ENCODE results near the gene HOXD10. TPM values are rescaled to one million over a fixed set of nuclear protein-coding genes. Genes with fewer than 3 reads are reported as not detected.

The HOXD10 gene
- total RNA-seq, 1 donor: 58.7 TPM

DNA sequence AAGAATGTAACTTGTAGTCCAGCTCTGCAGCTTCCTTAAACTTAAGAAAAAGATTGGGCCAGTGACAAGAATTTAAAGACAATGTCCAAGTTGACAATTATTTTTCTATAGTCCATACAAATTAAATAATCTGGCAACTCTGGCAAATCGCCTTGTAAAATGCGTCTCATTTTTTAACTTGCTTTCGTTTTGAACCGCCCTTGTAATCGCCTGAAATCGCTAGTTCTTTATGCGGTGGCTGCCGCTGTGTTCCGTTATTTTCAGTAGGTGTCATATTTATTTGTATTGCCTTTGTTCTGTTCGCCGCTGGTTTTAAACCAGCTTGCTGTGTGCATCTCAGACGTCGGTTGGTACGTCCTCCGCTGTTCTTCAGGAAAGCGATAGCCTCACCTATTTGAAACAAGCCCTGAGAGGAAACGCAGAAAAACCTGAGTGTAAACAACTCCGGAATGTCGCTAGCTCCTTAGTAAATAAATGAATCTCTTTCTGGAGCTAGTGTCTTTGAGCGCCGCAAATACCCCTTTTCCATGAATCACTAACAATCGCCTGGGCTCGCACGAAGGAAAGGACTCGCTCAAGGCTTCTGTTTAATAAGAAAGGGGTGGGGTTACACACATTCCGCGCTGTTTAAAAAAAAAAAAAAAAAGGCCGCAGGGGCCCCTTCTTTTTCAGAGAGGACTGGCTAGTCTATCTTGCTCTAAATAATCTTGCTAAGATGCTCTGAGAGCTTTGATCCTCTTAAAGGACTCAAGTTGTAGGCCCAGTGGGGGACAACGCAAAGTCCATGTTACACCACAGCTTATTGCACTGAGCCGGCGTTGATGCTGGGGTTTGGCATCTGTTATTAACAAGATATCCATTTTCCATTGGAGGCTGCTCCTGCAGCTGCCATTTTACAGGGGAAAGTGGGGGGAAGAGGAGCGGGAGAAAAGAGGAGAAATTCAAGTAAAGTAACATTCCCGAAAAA, 15.9 kb downstream of the HOXD10 start:
- TF ChIP-seq, protein P1, sequence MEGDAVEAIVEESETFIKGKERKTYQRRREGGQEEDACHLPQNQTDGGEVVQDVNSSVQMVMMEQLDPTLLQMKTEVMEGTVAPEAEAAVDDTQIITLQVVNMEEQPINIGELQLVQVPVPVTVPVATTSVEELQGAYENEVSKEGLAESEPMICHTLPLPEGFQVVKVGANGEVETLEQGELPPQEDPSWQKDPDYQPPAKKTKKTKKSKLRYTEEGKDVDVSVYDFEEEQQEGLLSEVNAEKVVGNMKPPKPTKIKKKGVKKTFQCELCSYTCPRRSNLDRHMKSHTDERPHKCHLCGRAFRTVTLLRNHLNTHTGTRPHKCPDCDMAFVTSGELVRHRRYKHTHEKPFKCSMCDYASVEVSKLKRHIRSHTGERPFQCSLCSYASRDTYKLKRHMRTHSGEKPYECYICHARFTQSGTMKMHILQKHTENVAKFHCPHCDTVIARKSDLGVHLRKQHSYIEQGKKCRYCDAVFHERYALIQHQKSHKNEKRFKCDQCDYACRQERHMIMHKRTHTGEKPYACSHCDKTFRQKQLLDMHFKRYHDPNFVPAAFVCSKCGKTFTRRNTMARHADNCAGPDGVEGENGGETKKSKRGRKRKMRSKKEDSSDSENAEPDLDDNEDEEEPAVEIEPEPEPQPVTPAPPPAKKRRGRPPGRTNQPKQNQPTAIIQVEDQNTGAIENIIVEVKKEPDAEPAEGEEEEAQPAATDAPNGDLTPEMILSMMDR (IDR thresholded peaks at IDR 0.05; ENCODE audit: insufficient read depth, low read depth, low read length): no peak
- DNase-seq (ENCODE audit: low read depth): peak; percentile 68

DNA sequence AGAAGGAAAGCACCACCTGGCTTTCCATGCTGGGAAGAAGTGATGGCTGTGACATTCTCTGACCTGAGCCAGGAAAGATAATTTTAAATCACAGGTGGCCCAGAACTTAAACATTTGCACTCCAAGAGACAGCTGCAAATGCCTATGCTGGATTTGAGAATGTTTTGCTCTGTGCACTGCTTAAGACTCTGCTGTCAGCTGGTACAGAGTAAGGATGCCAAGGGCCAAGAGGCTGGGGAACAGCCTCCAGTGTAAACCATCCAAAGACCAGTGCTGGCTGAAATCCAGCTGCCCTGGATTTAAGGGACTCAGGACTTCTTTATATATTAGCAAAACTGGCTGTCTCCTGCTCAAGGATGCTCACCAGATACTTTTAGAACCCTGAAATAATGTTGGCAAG, 16.8 kb downstream of the HOXD10 start:
- H3K4me3 ChIP-seq (ENCODE audit: low read depth, low read length): no peak overlapping the region
- TF ChIP-seq, protein P1 (IDR thresholded peaks at IDR 0.05; ENCODE audit: insufficient read depth, low read depth, low read length): no peak
- no peak for DNase-seq (ENCODE audit: low read depth)

More for the DNA sequence above, 15.9 kb downstream of the HOXD10 start:
- peak overlapping the region; percentile 48 for H3K4me3 ChIP-seq (ENCODE audit: low read depth, low read length)

DNA sequence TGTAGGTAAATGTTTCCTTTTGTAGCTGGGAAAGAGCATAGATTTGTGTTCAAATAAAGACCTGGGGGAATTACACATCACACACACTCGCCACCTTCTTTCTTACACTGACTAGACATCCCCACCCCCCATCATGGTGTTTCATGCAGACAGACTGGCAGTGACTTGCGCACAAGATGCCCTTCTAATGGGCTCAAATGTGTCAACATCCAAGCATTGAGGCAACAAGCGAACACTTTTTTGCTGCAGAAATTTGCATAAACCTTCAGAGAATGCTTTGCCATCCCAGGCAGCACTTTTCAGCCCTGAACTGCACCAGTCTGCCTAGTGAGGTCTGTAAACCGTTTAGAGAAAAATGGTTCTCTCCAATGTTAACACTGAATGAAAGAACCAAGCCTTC, 17.5 kb downstream of the HOXD10 start:
- no peak for DNase-seq (ENCODE audit: low read depth)

DNA sequence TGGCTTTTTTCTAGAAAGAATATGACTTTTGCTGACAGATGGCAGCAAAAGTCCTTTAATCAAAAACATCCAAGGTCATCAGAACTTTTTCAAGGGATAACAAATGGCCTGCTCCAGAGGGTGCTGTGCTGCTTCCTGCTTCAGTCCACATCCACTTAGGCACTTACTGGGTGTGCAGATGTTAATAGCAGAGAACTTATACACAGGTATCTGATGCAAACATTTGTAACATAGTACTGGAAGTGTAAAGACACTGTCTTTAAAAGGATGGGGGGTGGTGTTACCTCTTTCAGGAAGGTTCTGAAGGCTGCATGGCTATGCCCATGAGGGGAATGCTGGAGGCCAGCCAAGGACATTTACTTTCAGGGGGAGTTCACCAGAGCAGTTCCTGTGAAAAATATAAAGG, 18.5 kb downstream of the HOXD10 start:
- DNase-seq (ENCODE audit: low read depth): peak; percentile 57
- TF ChIP-seq, protein P1 (IDR thresholded peaks at IDR 0.05; ENCODE audit: insufficient read depth, low read depth, low read length): no peak
- H3K4me3 ChIP-seq (ENCODE audit: low read depth, low read length): no peak overlapping the region

More for the DNA sequence above, 17.5 kb downstream of the HOXD10 start:
- TF ChIP-seq, protein P1 (IDR thresholded peaks at IDR 0.05; ENCODE audit: insufficient read depth, low read depth, low read length): no peak
- no peak overlapping the region for H3K4me3 ChIP-seq (ENCODE audit: low read depth, low read length)

DNA sequence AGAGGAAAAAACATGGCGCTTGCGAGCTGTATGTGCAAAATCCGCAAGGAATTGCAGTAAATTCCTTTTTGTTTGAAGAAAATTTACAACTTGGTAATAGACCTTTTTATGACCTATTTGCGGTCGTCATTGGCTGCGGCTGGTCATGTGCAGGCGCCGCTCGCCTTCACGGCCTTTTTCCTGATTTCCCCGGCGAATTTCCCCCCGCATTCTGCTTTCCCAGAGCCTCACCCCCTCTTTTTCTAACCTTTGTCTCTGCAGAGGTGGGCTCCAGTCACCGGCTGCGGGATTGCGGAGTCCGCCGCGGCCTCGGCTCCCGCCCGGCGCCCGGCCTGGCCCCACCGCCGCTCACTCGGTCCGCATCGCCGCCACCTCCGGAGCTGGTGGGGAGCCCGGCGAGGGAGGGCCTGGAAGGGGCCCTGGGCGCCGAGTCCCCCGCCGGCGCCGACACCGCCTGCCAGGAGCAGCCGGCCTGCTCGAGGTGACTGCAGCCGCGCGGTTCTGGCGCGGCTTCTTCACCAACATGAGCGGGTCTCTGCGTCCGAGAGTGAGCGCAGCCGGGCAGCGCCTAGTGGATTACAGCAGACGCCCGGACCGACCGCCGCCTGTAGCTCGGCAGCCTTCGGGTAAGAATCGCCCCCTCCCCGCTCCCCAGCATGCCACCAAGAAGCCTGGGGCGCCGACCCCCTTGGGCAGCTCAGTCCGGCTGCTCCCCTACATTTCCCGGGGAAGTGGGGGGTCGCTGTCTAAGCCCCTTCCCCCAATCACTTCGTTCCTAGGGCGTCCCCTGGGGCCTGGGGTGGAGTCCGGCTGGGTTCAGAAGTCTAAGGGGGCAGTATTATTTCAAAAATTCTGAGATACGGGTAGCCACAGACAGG, 20.0 kb downstream of the HOXD10 start:
- H3K4me3 ChIP-seq (ENCODE audit: low read depth, low read length): peak overlapping the region; percentile 67
- TF ChIP-seq, protein P1 (IDR thresholded peaks at IDR 0.05; ENCODE audit: insufficient read depth, low read depth, low read length): no peak
- DNase-seq (ENCODE audit: low read depth): peak; percentile 66

DNA sequence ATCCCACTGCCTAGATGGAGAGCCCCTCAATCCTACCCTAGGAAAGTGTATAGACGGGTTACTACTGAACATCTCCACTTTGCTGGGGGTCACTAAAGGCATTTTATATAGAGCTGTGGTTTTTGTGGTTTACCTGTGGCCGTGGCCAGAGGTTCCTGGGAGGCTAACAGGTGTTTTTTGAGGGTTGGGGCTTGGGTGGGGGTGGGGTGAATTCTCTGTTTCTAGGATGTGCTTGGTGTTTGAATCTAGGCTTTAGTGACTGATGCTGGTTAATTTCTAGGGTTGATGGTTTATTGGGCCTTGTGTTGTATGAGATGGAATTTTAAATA, 20.6 kb downstream of the HOXD10 start:
- H3K4me3 ChIP-seq (ENCODE audit: low read depth, low read length): peak overlapping the region; percentile 67
- no peak for DNase-seq (ENCODE audit: low read depth)
- TF ChIP-seq, protein P1 (IDR thresholded peaks at IDR 0.05; ENCODE audit: insufficient read depth, low read depth, low read length): no peak

All from fibroblast of villous mesenchyme (primary cell).